SU-DHL-6 (cell line): ENCODE data around the gene NEUROD2.

Experiments used
- H2AFZ ChIP-seq: fragments of 200-600 bp; sonication (generic); 2 replicates; pipeline ENCODE4 v1.6.1; 2014; ENCODE audit warnings: low read depth, mild to moderate bottlenecking, moderate library complexity, mixed read lengths, antibody characterized with exemption, low read length; ENCODE audit not compliant: severe bottlenecking
- H3F3A ChIP-seq: fragments of 200-600 bp; shearing (Covaris generic); 2 replicates; pipeline ENCODE4 v1.6.0; 2016; ENCODE audit warnings: antibody characterized with exemption, mild to moderate bottlenecking; ENCODE audit not compliant: insufficient read depth
- H3K27ac ChIP-seq: fragments of 200-600 bp; sonication (generic); 2 replicates; pipeline ENCODE4 v1.5.1; 2016; ENCODE audit warnings: low read depth, mild to moderate bottlenecking, low read length, moderate library complexity, mixed read lengths
- H3K27me3 ChIP-seq: fragments of 200-600 bp; sonication (generic), shearing (Covaris generic); 2 replicates; pipeline ENCODE4 v1.6.0; 2014; ENCODE audit warnings: mild to moderate bottlenecking, low read length
- H3K36me3 ChIP-seq: fragments of 200-600 bp; sonication (generic); 2 replicates; pipeline ENCODE4 v1.6.1; 2014; ENCODE audit warnings: mild to moderate bottlenecking, low read length, mixed read lengths
- H3K4me2 ChIP-seq: fragments of 300-600, 200-600 bp; shearing (Covaris generic), sonication (generic); 2 replicates; pipeline ENCODE4 v1.6.0; 2014; ENCODE audit warnings: low read length, low read depth, mild to moderate bottlenecking; ENCODE audit not compliant: poor library complexity, severe bottlenecking
- H3K4me3 ChIP-seq: fragments of 200-600 bp; sonication (generic); 2 replicates; pipeline ENCODE4 v1.5.1; 2014; ENCODE audit warnings: antibody characterized with exemption, low read length, mild to moderate bottlenecking, mixed read lengths; ENCODE audit not compliant: insufficient read depth, poor library complexity, severe bottlenecking
- H3K79me2 ChIP-seq: fragments of 200-600 bp; sonication (generic); 2 replicates; pipeline ENCODE4 v1.6.1; 2014; ENCODE audit warnings: mild to moderate bottlenecking, low read length, moderate library complexity; ENCODE audit not compliant: insufficient read depth
- H3K9ac ChIP-seq: fragments of 200-600 bp; sonication (generic); 2 replicates; pipeline ENCODE4 v1.7.0; 2014; ENCODE audit warnings: mild to moderate bottlenecking, low read length
- H3K9me2 ChIP-seq: fragments of 200-600 bp; sonication (generic); replicated peaks from 2 replicates; pipeline ENCODE4 v1.6.1; 2014; ENCODE audit warnings: low read length; ENCODE audit not compliant: insufficient read depth
- H3K9me3 ChIP-seq: fragments of 200-600 bp; sonication (generic); 2 replicates; pipeline ENCODE4 v1.6.1; 2014; ENCODE audit warnings: low read length, mixed read lengths; ENCODE audit not compliant: insufficient read depth
- H4K20me1 ChIP-seq: fragments of 200-600 bp; sonication (generic); 2 replicates; pipeline ENCODE4 v1.6.1; 2014; ENCODE audit warnings: low read depth, mild to moderate bottlenecking, antibody characterized with exemption, low read length, moderate library complexity, mixed read lengths
- CTCF ChIP-seq: fragments of 200-600 bp; sonication (generic); IDR thresholded peaks from one replicate; pipeline ENCODE4 v1.5.1; 2017; ENCODE audit warnings: antibody characterized with exemption, mild to moderate bottlenecking, low read length, moderate library complexity; ENCODE audit not compliant: insufficient read depth, poor library complexity, severe bottlenecking
- EZH2phosphoT487 ChIP-seq: fragments of 200-600 bp; sonication (generic), shearing (Covaris generic); conservative IDR thresholded peaks from 2 replicates; pipeline ENCODE4 v1.6.1; 2018; ENCODE audit warnings: mild to moderate bottlenecking, antibody characterized with exemption, low read length, moderate library complexity, mixed read lengths

NEUROD2 gene

GRCh38 chr17:39643271-39643670 lies 35.6 kb upstream of the NEUROD2 start:
- H3K9ac ChIP-seq, result no peak overlapping the region
- H3K4me2 ChIP-seq, result no peak overlapping the region
- peaks cover 68% of the 10 kb centered on the region for H3K79me2 ChIP-seq
- no peaks in the 10 kb centered on the region for H3K9me3 ChIP-seq
- H4K20me1 ChIP-seq, result no peaks in the 10 kb centered on the region; the same call in 1 of the 2 replicates
- H2AFZ ChIP-seq, result no peak overlapping the region
- H3K4me3 ChIP-seq, result no peak overlapping the region
- H3F3A ChIP-seq, result no peaks in the 10 kb centered on the region
- TF ChIP-seq CTCF (no peak), EZH2phosphoT487 (no peak)
- no peaks in the 10 kb centered on the region for H3K9me2 ChIP-seq
- H3K27me3 ChIP-seq, result no peaks in the 10 kb centered on the region
- H3K36me3 ChIP-seq, result no peaks in the 10 kb centered on the region
- H3K27ac ChIP-seq, result no peak overlapping the region

DNA sequence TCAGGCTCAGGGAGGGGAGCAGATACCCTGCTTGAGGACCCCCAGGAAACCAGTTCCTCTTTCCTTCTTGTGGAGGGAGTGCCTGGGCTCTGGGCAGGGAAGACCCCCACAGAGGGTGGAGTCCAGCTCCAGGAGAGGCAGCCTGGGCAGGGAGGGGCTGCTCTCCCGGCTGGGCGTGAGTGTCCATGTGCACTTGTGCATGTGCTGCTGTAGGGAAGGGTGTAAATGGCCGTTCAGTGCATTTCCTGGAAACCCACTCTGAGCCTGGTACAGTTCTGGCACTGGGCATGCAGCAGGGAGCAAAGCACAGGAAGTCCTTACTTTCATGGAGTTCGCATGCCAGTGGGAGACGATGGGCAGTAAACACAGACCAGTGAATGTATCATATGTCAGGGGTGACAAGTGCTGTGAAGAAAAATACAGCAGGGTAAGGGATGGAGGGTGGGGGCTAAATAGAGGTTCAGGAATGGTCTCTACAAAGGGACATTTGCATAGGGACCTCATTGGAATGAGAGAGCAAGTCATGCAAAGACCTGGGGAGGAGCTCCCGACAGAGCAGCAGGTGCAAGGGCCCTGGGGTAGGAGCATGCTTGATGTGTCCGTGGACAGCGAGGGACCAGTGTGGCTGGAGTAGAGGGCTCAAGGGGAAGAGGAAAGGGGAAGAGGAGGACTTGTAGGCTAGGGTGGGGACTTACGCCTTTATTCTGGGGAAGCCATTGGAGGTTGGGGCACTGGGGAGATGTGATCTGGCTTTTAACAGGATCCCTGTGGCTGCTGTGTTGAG lies 34.8 kb upstream of the NEUROD2 start:
- no peaks in the 10 kb centered on the region for H3K36me3 ChIP-seq
- H3K4me2 ChIP-seq, result no peak overlapping the region
- TF ChIP-seq CTCF, result no peak
- no peak for TF ChIP-seq EZH2phosphoT487
- H3K9me2 ChIP-seq, result no peaks in the 10 kb centered on the region
- no peaks in the 10 kb centered on the region for H3F3A ChIP-seq
- H2AFZ ChIP-seq, result no peak overlapping the region
- H3K9ac ChIP-seq, result no peak overlapping the region
- H3K9me3 ChIP-seq, result no peaks in the 10 kb centered on the region
- H3K27me3 ChIP-seq, result no peaks in the 10 kb centered on the region
- no peak overlapping the region for H3K27ac ChIP-seq
- H3K4me3 ChIP-seq, result no peak overlapping the region
- peaks cover 76% of the 10 kb centered on the region for H3K79me2 ChIP-seq
- no peaks in the 10 kb centered on the region; the same call in 1 of the 2 replicates for H4K20me1 ChIP-seq

- H3K4me3 ChIP-seq, result no peak overlapping the region
- no peaks in the 10 kb centered on the region for H3K36me3 ChIP-seq
- H3K9ac ChIP-seq, result no peak overlapping the region
- TF ChIP-seq EZH2phosphoT487 (no peak), CTCF (no peak)
- H3F3A ChIP-seq, result no peaks in the 10 kb centered on the region
- H2AFZ ChIP-seq, result no peak overlapping the region
- no peaks in the 10 kb centered on the region; the same call in 1 of the 2 replicates for H4K20me1 ChIP-seq
- no peaks in the 10 kb centered on the region for H3K9me3 ChIP-seq
- no peak overlapping the region for H3K27ac ChIP-seq
- no peaks in the 10 kb centered on the region for H3K9me2 ChIP-seq
- H3K4me2 ChIP-seq, result no peak overlapping the region
- H3K79me2 ChIP-seq, result peaks cover 79% of the 10 kb centered on the region
- no peaks in the 10 kb centered on the region for H3K27me3 ChIP-seq
These were observed 34.2 kb upstream of the NEUROD2 start for GRCh38 chr17:39641883-39642282.
